Endothelial cell of umbilical vein (primary cell): ENCODE results near the gene PEBP1. TPM values are rescaled to one million over a fixed set of nuclear protein-coding genes. Genes with fewer than 3 reads are reported as not detected.

Experiments used
- BruUV-seq: library from RNA; stranded (reverse); fragments of 400-500 nt; replicated peaks from 2 replicates; lab custom pipeline; 2021; lab: Mats Ljungman, UMichigan
- CTCF ChIA-PET: fragments of 300-600, 350-600 bp; sonication (Branson Sonifier 250); formaldehyde crosslinking; loops from one replicate; lab custom pipeline; 2021; ENCODE audit warnings: antibody characterized with exemption, inconsistent platforms; lab: Charles Lee
- POLR2A ChIA-PET: fragments of 300-600, 350-600 bp; sonication (Branson Sonifier 250); formaldehyde crosslinking; loops from one replicate; lab custom pipeline; 2021; ENCODE audit warnings: antibody characterized with exemption, inconsistent platforms; lab: Charles Lee
- DNase-seq: peaks from one replicate; pipeline ENCODE4 v3.0.0-alpha.2; 2011; ENCODE audit warnings: low read depth, low spot score
- FAIRE-seq: peaks from 2 replicates; lab custom pipeline; 2011; peaks lifted over from hg19 to GRCh38; lab: Jason Lieb, UNC
- H2AFZ ChIP-seq: 2 replicates; pipeline ENCODE4 v1.6.0; 2012; ENCODE audit warnings: low read depth, low read length, control low read depth, inconsistent platforms
- H3K27ac ChIP-seq: 2 replicates; pipeline ENCODE4 v1.5.1; 2011; ENCODE audit warnings: low read depth, mild to moderate bottlenecking, control low read depth, low read length, moderate library complexity; ENCODE audit not compliant: insufficient read depth
- H3K27me3 ChIP-seq, 2 experiments: 2 replicates each; pipeline versions ENCODE4 v1.6.0 to v1.6.1; 2011; ENCODE audit warnings: low read length in 2 of 2, mixed read lengths in 1 of 2; ENCODE audit not compliant: control insufficient read depth in 2 of 2, insufficient read depth in 2 of 2
- H3K36me3 ChIP-seq, 2 experiments: 2 replicates in 1 of 2; 3 replicates in 1 of 2; pipeline ENCODE4 v1.5.1; 2011; ENCODE audit warnings: low read length in 2 of 2, mild to moderate bottlenecking in 1 of 2, moderate library complexity in 1 of 2; ENCODE audit not compliant: control insufficient read depth in 2 of 2, insufficient read depth in 2 of 2; ENCODE audit errors: extremely low read depth in 1 of 2
- H3K4me1 ChIP-seq: 3 replicates; pipeline ENCODE4 v1.5.1; 2011; ENCODE audit warnings: mild to moderate bottlenecking, low read length; ENCODE audit not compliant: control insufficient read depth, insufficient read depth; ENCODE audit errors: extremely low read depth
- H3K4me2 ChIP-seq: 2 replicates; pipeline ENCODE4 v1.6.1; 2011; ENCODE audit warnings: low read length, control low read depth, mixed read lengths; ENCODE audit not compliant: insufficient read depth
- H3K4me3 ChIP-seq, 3 experiments: fragments of 200-600 bp in 1 of 3; sonication (generic), shearing (Covaris generic) in 1 of 3; replicated peaks in 1 of 3; 2 replicates each; pipeline ENCODE4 v1.5.1; 2011 to 2016; ENCODE audit warnings: control low read depth in 3 of 3, low read length in 3 of 3, mild to moderate bottlenecking in 2 of 3, inconsistent platforms in 1 of 3, low read depth in 1 of 3, moderate library complexity in 1 of 3; ENCODE audit not compliant: insufficient read depth in 1 of 3
- H3K79me2 ChIP-seq: 2 replicates; pipeline ENCODE4 v1.6.0; 2012; ENCODE audit warnings: low read length, inconsistent platforms; ENCODE audit not compliant: control insufficient read depth, insufficient read depth
- H3K9ac ChIP-seq: replicated peaks from 2 replicates; pipeline ENCODE3; 2011; ENCODE audit warnings: low read length, control low read depth; ENCODE audit not compliant: insufficient read depth; ENCODE audit errors: extremely low read depth
- H3K9me1 ChIP-seq: replicated peaks from 3 replicates; pipeline ENCODE4 v1.6.0; 2011; ENCODE audit warnings: mild to moderate bottlenecking, low read length; ENCODE audit not compliant: control insufficient read depth, insufficient read depth; ENCODE audit errors: extremely low read depth
- H3K9me3 ChIP-seq: replicated peaks from 2 replicates; pipeline ENCODE4 v1.5.1; 2012; ENCODE audit warnings: low read length, inconsistent platforms; ENCODE audit not compliant: control insufficient read depth, insufficient read depth
- H4K20me1 ChIP-seq: replicated peaks from 2 replicates; pipeline ENCODE3; 2011; ENCODE audit warnings: mild to moderate bottlenecking, low read length; ENCODE audit not compliant: control insufficient read depth, insufficient read depth; ENCODE audit errors: extremely low read depth
- EZH2 ChIP-seq: IDR thresholded peaks from 2 replicates; pipeline ENCODE4 v1.6.1; 2012; ENCODE audit warnings: borderline replicate concordance, low read depth, mild to moderate bottlenecking, moderate library complexity, low read length, inconsistent platforms; ENCODE audit not compliant: severe bottlenecking
- FOS ChIP-seq: IDR thresholded peaks from 2 replicates; pipeline ENCODE4 v1.6.1; 2011; ENCODE audit warnings: mild to moderate bottlenecking, low read length, moderate library complexity, borderline replicate concordance; ENCODE audit not compliant: insufficient read depth
- GATA2 ChIP-seq: IDR thresholded peaks from 2 replicates; pipeline ENCODE4 v1.7.0; 2011; ENCODE audit warnings: low read depth, mild to moderate bottlenecking, moderate library complexity, mixed read lengths, low read length; ENCODE audit not compliant: insufficient read length, insufficient read depth
- JUN ChIP-seq: IDR thresholded peaks from 2 replicates; pipeline ENCODE4 v1.6.1; 2011; ENCODE audit warnings: borderline replicate concordance, low read depth; ENCODE audit not compliant: insufficient read length, insufficient read depth
- MYC ChIP-seq: IDR thresholded peaks from one replicate; pipeline ENCODE4 v1.6.1; 2011; ENCODE audit warnings: mild to moderate bottlenecking, low read depth, low read length
- POLR2A ChIP-seq: IDR thresholded peaks from 2 replicates; pipeline ENCODE4 v1.6.1; 2012; ENCODE audit warnings: low read depth, mild to moderate bottlenecking, control low read depth, low read length
- POLR2AphosphoS5 ChIP-seq: IDR thresholded peaks from 2 replicates; pipeline ENCODE4 v1.6.1; 2012; ENCODE audit warnings: low read depth, mild to moderate bottlenecking, control low read depth, low read length, moderate library complexity; ENCODE audit not compliant: insufficient read depth
- dilution Hi-C: fragments of 300-500 bp; cut with MboI; formaldehyde crosslinking; loops from one replicate; pipeline ENCODE4 v1.15.0; 2019; ENCODE audit warnings: low sequenced_read_pairs; ENCODE audit not compliant: extremely low pct_ligation_motif_present
- intact Hi-C: fragments of 100-400 bp; cut with micrococcal nuclease; formaldehyde crosslinking; loops from one replicate; pipeline ENCODE4 v1.10.0; 2022
- polyA plus RNA-seq, 4 experiments: library from polyadenylated mRNA; depleted of rRNA in 3 of 4; stranded (reverse) in 3 of 4; unstranded in 1 of 4; fragments of >200 nt; gene quantifications; 2 replicates each; pipeline versions ENCODE4 v1.2.1 to v1.2.3, GENCODE V29; 2011 to 2012; ENCODE audit warnings: missing spikeins in 1 of 4
- total RNA-seq: library from RNA; stranded (reverse); gene quantifications from 2 replicates; pipeline ENCODE4 v1.2.3, GENCODE V29; 2021
- TF ChIP-seq, protein P1 (sequence below): IDR thresholded peaks from 2 replicates; pipeline ENCODE4 v1.6.1; 2011; ENCODE audit not compliant: insufficient read depth, insufficient read length
- TF ChIP-seq, protein P2 (sequence below), 2 donors: IDR thresholded peaks; 1 replicate in 1 of 2; 2 replicates in 1 of 2; pipeline ENCODE4 v1.5.1; 2011; ENCODE audit warnings: low read length in 2 of 2, mild to moderate bottlenecking in 2 of 2, moderate library complexity in 2 of 2, control low read depth in 1 of 2, inconsistent platforms in 1 of 2, low read depth in 1 of 2; ENCODE audit not compliant: insufficient read depth in 1 of 2; ENCODE audit errors: extremely low read depth in 1 of 2

The PEBP1 gene
- total and polyA plus RNA-seq, 2 donors (not counting 3 experiments of a cell fraction or from before 2014, with no cell fraction given), result 185 to 261 TPM

DNA sequence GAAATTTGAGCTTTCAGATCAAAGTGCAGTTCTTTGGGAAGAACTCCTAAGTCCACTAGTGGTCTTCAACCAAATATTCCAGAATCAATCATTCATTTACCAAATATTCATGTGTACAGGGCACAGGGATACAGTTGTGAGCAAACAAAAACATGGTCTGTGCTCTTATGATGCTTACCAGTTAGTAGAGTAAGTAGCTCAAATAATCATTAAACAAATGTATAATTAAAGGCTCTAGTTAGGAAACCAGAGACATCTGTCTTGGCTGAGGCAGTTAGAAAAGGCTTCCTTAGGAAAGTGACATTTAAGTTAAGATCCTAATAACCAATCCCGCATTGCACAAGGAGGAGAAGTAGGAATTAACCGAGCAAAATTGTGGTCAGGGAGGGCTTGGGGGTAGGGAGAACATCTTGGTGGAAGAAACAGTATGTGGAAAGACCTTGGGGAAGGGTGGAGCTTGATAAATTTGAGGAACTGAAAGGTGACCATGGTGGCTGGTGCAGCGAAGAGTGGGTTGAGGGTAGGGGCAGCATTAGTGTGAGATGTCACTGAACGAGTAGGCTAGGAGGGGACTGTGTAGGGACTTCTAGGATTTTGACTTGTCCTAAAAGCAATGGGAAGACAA is 40.0 kb downstream of the PEBP1 start:
- H3K4me1 ChIP-seq, result peaks cover 6% of the 10 kb centered on the region
- H3K36me3 ChIP-seq, result peaks cover 4 to 6% of the 10 kb centered on the region in 2 experiments
- no peaks in the 10 kb centered on the region for H3K79me2 ChIP-seq
- H2AFZ ChIP-seq, result no peak overlapping the region
- TF ChIP-seq MYC (no peak), POLR2A (no peak), EZH2 (no peak), JUN (no peak), FOS (no peak), GATA2 (no peak), POLR2AphosphoS5 (no peak)
- TF ChIP-seq, protein P1, sequence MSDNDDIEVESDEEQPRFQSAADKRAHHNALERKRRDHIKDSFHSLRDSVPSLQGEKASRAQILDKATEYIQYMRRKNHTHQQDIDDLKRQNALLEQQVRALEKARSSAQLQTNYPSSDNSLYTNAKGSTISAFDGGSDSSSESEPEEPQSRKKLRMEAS, result no peak
- TF ChIP-seq, protein P2, sequence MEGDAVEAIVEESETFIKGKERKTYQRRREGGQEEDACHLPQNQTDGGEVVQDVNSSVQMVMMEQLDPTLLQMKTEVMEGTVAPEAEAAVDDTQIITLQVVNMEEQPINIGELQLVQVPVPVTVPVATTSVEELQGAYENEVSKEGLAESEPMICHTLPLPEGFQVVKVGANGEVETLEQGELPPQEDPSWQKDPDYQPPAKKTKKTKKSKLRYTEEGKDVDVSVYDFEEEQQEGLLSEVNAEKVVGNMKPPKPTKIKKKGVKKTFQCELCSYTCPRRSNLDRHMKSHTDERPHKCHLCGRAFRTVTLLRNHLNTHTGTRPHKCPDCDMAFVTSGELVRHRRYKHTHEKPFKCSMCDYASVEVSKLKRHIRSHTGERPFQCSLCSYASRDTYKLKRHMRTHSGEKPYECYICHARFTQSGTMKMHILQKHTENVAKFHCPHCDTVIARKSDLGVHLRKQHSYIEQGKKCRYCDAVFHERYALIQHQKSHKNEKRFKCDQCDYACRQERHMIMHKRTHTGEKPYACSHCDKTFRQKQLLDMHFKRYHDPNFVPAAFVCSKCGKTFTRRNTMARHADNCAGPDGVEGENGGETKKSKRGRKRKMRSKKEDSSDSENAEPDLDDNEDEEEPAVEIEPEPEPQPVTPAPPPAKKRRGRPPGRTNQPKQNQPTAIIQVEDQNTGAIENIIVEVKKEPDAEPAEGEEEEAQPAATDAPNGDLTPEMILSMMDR (IDR thresholded peaks at IDR 0.05; ENCODE audit: extremely low read depth in 1 of 2, insufficient read depth in 1 of 2, low read depth in 1 of 2, low read length in 2 of 2), result no peak
- no peak for DNase-seq
- intact Hi-C loops (no loop called here), dilution Hi-C loops (no loop called here)
- H3K9me3 ChIP-seq, result no peaks in the 10 kb centered on the region
- H3K27ac ChIP-seq, result no peak overlapping the region
- no peaks in the 10 kb centered on the region for H3K9me1 ChIP-seq
- H3K4me2 ChIP-seq, result no peak overlapping the region
- POLR2A ChIA-PET, result no interaction called here
- H3K27me3 ChIP-seq, result no peaks in the 10 kb centered on the region
- no TSS peak for BruUV-seq
- CTCF ChIA-PET, result interaction anchor here (0.7 to 1.4 kb wide), 7 partner anchors 7 to 202 kb away, joined by 3 to 9 read pairs (median 4); partner anchors contain the start of genes SUDS3 and TAOK3
- no peak for FAIRE-seq
- no peak overlapping the region for H3K9ac ChIP-seq
- H4K20me1 ChIP-seq, result no peaks in the 10 kb centered on the region
- no peak overlapping the region for H3K4me3 ChIP-seq
